HepG2 (cell line): ENCODE data around the gene RAPGEFL1. TPM values are rescaled to one million over a fixed set of nuclear protein-coding genes. Genes with fewer than 3 reads are reported as not detected.

ENCODE experiments used
- FLYWCH1 ChIP-seq: sonication (generic); formaldehyde crosslinking; IDR thresholded peaks from 2 replicates; pipeline ENCODE4 v1.8.1; 2023; ENCODE audit warnings: mild to moderate bottlenecking, missing genetic modification reagents
- GFI1 ChIP-seq: sonication (generic); formaldehyde crosslinking; IDR thresholded peaks from 2 replicates; pipeline ENCODE4 v1.5.0; 2020; ENCODE audit warnings: missing genetic modification reagents, mild to moderate bottlenecking, borderline replicate concordance
- GLMP ChIP-seq: sonication (generic); formaldehyde crosslinking; IDR thresholded peaks from 2 replicates; pipeline ENCODE4 v1.9.0; 2021; ENCODE audit warnings: missing genetic modification reagents, mild to moderate bottlenecking, borderline replicate concordance
- KDM2A ChIP-seq: sonication (generic); formaldehyde crosslinking; IDR thresholded peaks from 2 replicates; pipeline ENCODE4 v1.4.0; 2020; ENCODE audit warnings: low read depth, missing genetic modification reagents, borderline replicate concordance
- MAFK ChIP-seq, 2 experiments: IDR thresholded peaks in 1 of 2; conservative IDR thresholded peaks in 1 of 2; 2 replicates each; pipeline ENCODE4 v1.6.1; 2011; ENCODE audit warnings: improper control_type of control experiment in 2 of 2, low read length in 2 of 2
- NFE2L2 ChIP-seq: fragments of 150-350 bp; IDR thresholded peaks from 2 replicates; pipeline ENCODE4 v1.6.1; 2014; ENCODE audit warnings: low read length
- REXO4 ChIP-seq: sonication (generic); formaldehyde crosslinking; IDR thresholded peaks from 2 replicates; pipeline ENCODE4 v1.8.0; 2022; ENCODE audit warnings: missing genetic modification reagents, mild to moderate bottlenecking, borderline replicate concordance
- RFX5 ChIP-seq: IDR thresholded peaks from 2 replicates; pipeline ENCODE4 v1.6.1; 2011; ENCODE audit warnings: low read depth, low read length, improper control_type of control experiment
- TBX3 ChIP-seq: fragments of 450-650 bp; IDR thresholded peaks from 2 replicates; pipeline ENCODE4 v1.6.1; 2017; ENCODE audit warnings: antibody characterized with exemption, mild to moderate bottlenecking, inconsistent platforms, borderline replicate concordance
- TCF12 ChIP-seq, 2 experiments: fragments of 450-650 bp in 1 of 2; sonication (generic) in 1 of 2; formaldehyde crosslinking in 1 of 2; IDR thresholded peaks; 2 replicates each; pipeline versions ENCODE4 v1.6.1 to v1.8.0; 2017 to 2022; ENCODE audit warnings: antibody characterized with exemption in 1 of 2, mild to moderate bottlenecking in 1 of 2, missing genetic modification reagents in 1 of 2, moderate library complexity in 1 of 2
- ZNF143 ChIP-seq: sonication (generic); formaldehyde crosslinking; IDR thresholded peaks from 2 replicates; pipeline ENCODE4 v1.4.0; 2020; ENCODE audit warnings: missing genetic modification reagents
- ZNF256 ChIP-seq: sonication (generic); formaldehyde crosslinking; conservative IDR thresholded peaks from 2 replicates; pipeline ENCODE4 v1.4.0; 2020; ENCODE audit warnings: missing genetic modification reagents
- ZNF280B ChIP-seq: sonication (generic); formaldehyde crosslinking; IDR thresholded peaks from 2 replicates; pipeline ENCODE4 v1.5.0; 2020; ENCODE audit warnings: missing genetic modification reagents, mild to moderate bottlenecking, borderline replicate concordance
- ZNF331 ChIP-seq: sonication (generic); formaldehyde crosslinking; IDR thresholded peaks from 2 replicates; pipeline ENCODE4 v1.4.0; 2020; ENCODE audit warnings: missing genetic modification reagents
- ZNF773 ChIP-seq: sonication (generic); formaldehyde crosslinking; IDR thresholded peaks from 2 replicates; pipeline ENCODE4 v1.4.0; 2020; ENCODE audit warnings: missing genetic modification reagents, borderline replicate concordance
- ZSCAN5A ChIP-seq: sonication (generic); formaldehyde crosslinking; IDR thresholded peaks from 2 replicates; pipeline ENCODE4 v1.8.0; 2022; ENCODE audit warnings: mild to moderate bottlenecking, missing genetic modification reagents, borderline replicate concordance
- polyA plus RNA-seq, 8 experiments: library from polyadenylated mRNA; depleted of rRNA in 3 of 8; stranded (reverse) in 7 of 8; unstranded in 1 of 8; fragments of >200 nt; fragmentation: Illumina TruSeq in 4 of 8; extraction: Trizol in 4 of 8; gene quantifications; 2 replicates each; pipeline versions ENCODE4 v1.2.1 to v1.2.3, GENCODE V29; 2011 to 2016; ENCODE audit warnings: low read depth in 4 of 8, missing spikeins in 1 of 8, mixed read lengths in 1 of 8; ENCODE audit not compliant: insufficient read depth in 1 of 8
- total RNA-seq, 5 experiments: library from RNA; depleted of rRNA; stranded (reverse); fragments of >200 nt; fragmentation: Illumina TruSeq; extraction: Trizol; gene quantifications; 2 replicates each; pipeline ENCODE4 v1.2.3, GENCODE V29; 2016; ENCODE audit warnings: low read depth in 1 of 5
- TF ChIP-seq, protein P1 (sequence below), 2 experiments: sonication (generic) in 1 of 2; formaldehyde crosslinking in 1 of 2; IDR thresholded peaks; 2 replicates each; pipeline versions ENCODE4 v1.6.1 to v1.9.0; 2014 to 2022; ENCODE audit warnings: antibody characterized with exemption in 1 of 2, borderline replicate concordance in 1 of 2, inconsistent platforms in 1 of 2, low read depth in 1 of 2, missing genetic modification reagents in 1 of 2

The RAPGEFL1 gene
- total and polyA plus RNA-seq, 2 of the 13 experiments (the other 11 are each of a cell fraction or from before 2014, with no cell fraction given): 4.5 to 7.8 TPM

GRCh38 chr17:40218740-40219593 lies 41.7 kb downstream of the RAPGEFL1 start, which contains the start of gene WIPF2 (continued):
- TF ChIP-seq TCF12 (IDR thresholded peaks at IDR 0.05) (no peak), TCF12 (CRISPR knock-in tag; IDR thresholded peaks at IDR 0.05) (0 out of 2 replicates have a peak, but pooled peaks have one; percentile 54), ZNF256 (CRISPR knock-in tag) (no peak), GFI1 (CRISPR knock-in tag) (0 out of 2 replicates have a peak, but pooled peaks have one; percentile 55), ZNF280B (no peak; the same call in 1 of the 2 replicates), ZNF143 (CRISPR knock-in tag) (peak; percentile 82), REXO4 (CRISPR knock-in tag) (no peak), FLYWCH1 (CRISPR knock-in tag) (no peak), MAFK (conservative IDR thresholded peaks at IDR 0.05 in 1 of 2, IDR thresholded peaks at IDR 0.05 in 1 of 2; ENCODE audit: low read length in 2 of 2) (peak in 1 of 2 experiments; percentile 46; a peak in 1 of 4 replicates), GLMP (CRISPR knock-in tag) (no peak), KDM2A (CRISPR knock-in tag) (peak; percentile 65; the same call in 1 of the 2 replicates), ZNF331 (CRISPR knock-in tag) (peak; percentile 76; the same call in 1 of the 2 replicates), ZNF773 (no peak), TBX3 (no peak), RFX5 (peak; percentile 85), NFE2L2 (no peak), ZSCAN5A (CRISPR knock-in tag) (0 out of 2 replicates have a peak, but pooled peaks have one; percentile 10)
- TF ChIP-seq, protein P1, sequence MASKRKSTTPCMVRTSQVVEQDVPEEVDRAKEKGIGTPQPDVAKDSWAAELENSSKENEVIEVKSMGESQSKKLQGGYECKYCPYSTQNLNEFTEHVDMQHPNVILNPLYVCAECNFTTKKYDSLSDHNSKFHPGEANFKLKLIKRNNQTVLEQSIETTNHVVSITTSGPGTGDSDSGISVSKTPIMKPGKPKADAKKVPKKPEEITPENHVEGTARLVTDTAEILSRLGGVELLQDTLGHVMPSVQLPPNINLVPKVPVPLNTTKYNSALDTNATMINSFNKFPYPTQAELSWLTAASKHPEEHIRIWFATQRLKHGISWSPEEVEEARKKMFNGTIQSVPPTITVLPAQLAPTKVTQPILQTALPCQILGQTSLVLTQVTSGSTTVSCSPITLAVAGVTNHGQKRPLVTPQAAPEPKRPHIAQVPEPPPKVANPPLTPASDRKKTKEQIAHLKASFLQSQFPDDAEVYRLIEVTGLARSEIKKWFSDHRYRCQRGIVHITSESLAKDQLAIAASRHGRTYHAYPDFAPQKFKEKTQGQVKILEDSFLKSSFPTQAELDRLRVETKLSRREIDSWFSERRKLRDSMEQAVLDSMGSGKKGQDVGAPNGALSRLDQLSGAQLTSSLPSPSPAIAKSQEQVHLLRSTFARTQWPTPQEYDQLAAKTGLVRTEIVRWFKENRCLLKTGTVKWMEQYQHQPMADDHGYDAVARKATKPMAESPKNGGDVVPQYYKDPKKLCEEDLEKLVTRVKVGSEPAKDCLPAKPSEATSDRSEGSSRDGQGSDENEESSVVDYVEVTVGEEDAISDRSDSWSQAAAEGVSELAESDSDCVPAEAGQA (IDR thresholded peaks at IDR 0.05; ENCODE audit: low read depth): peak; percentile 93
- TF ChIP-seq, protein P1 (CRISPR knock-in tag; IDR thresholded peaks at IDR 0.05; ENCODE audit: borderline replicate concordance): no peak
